Measurements from ENCODE around the gene MTG2. TPM values are rescaled to one million over a fixed set of nuclear protein-coding genes. Genes with fewer than 3 reads are reported as not detected.

The MTG2 gene
- polyA plus RNA-seq, 1 of the 3 experiments (the other 2 are of a cell fraction), result 42.9 TPM

DNA sequence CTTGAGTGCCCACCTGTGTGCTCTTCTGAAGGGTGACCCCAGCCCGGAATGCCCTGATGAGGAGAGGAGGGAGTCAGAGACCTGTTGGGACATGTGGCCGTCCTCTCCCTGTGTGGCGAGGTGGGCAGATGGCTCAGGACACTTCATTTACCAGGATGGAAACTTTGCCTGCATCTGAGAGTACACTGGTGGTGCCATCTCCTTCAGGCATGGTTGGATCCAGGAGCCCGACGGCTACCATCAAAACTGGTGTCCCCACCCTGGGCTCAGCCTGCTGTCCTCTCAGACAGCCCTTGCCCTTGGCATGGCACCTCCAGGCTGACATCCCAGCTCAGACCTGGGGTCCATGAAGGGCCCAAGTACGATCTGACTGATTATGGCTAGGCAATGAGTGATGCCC lies 48.5 kb downstream of the MTG2 start:
- CTCF ChIA-PET, result no interaction called here

More for the DNA sequence above, 48.5 kb downstream of the MTG2 start:
- TF ChIP-seq MEF2A (IDR thresholded peaks at IDR 0.05; ENCODE audit: borderline replicate concordance, low read depth), result no peak
- TF ChIP-seq GATA2 (CRISPR knock-in tag; IDR thresholded peaks at IDR 0.05), result no peak
- TF ChIP-seq CHD2 (IDR thresholded peaks at IDR 0.05; ENCODE audit: low read length, partially characterized antibody), result no peak
- no peak for TF ChIP-seq FOXM1 (IDR thresholded peaks at IDR 0.05; ENCODE audit: low read depth)
- no peak for TF ChIP-seq SIN3A (IDR thresholded peaks at IDR 0.05; ENCODE audit: borderline replicate concordance, low read depth, low read length)
- no peak for TF ChIP-seq PBX3 (IDR thresholded peaks at IDR 0.05)
- no peak for TF ChIP-seq FOSL2 (IDR thresholded peaks at IDR 0.05; ENCODE audit: borderline replicate concordance, low read depth)
- no peak for TF ChIP-seq RXRA (IDR thresholded peaks at IDR 0.05; ENCODE audit: borderline replicate concordance, low read depth)
- no peak for TF ChIP-seq RFX5 (IDR thresholded peaks at IDR 0.05; ENCODE audit: low read length)
- no peak for TF ChIP-seq TAF1 (IDR thresholded peaks at IDR 0.05; ENCODE audit: borderline replicate concordance, low read depth, low read length)
- TF ChIP-seq GABPA (IDR thresholded peaks at IDR 0.05; ENCODE audit: low read depth), result no peak
- no peak for TF ChIP-seq EZH2phosphoT487 (IDR thresholded peaks at IDR 0.05; ENCODE audit: borderline replicate concordance, low read depth)
- TF ChIP-seq, protein P1, sequence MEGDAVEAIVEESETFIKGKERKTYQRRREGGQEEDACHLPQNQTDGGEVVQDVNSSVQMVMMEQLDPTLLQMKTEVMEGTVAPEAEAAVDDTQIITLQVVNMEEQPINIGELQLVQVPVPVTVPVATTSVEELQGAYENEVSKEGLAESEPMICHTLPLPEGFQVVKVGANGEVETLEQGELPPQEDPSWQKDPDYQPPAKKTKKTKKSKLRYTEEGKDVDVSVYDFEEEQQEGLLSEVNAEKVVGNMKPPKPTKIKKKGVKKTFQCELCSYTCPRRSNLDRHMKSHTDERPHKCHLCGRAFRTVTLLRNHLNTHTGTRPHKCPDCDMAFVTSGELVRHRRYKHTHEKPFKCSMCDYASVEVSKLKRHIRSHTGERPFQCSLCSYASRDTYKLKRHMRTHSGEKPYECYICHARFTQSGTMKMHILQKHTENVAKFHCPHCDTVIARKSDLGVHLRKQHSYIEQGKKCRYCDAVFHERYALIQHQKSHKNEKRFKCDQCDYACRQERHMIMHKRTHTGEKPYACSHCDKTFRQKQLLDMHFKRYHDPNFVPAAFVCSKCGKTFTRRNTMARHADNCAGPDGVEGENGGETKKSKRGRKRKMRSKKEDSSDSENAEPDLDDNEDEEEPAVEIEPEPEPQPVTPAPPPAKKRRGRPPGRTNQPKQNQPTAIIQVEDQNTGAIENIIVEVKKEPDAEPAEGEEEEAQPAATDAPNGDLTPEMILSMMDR (IDR thresholded peaks at IDR 0.05), result no peak
- no peak for TF ChIP-seq POLR2AphosphoS5 (IDR thresholded peaks at IDR 0.05; ENCODE audit: low read depth, low read length)
- no peak for TF ChIP-seq USF2 (IDR thresholded peaks at IDR 0.05; ENCODE audit: borderline replicate concordance, low read depth, low read length)
- TF ChIP-seq RAD21 (IDR thresholded peaks at IDR 0.05; ENCODE audit: low read length), result no peak
- no peak for TF ChIP-seq NFIC (IDR thresholded peaks at IDR 0.05; ENCODE audit: borderline replicate concordance)
- TF ChIP-seq MAX (IDR thresholded peaks at IDR 0.05; ENCODE audit: low read depth), result no peak
- Histone ChIP-seq H3K9ac (no peak overlapping the region), H3K9me3 (no peaks in the 10 kb centered on the region), H3K4me1 (ENCODE audit: control insufficient read depth in 1 of 2, insufficient read depth in 2 of 2, low read depth in 1 of 2, low read length in 1 of 2) (peaks cover 0 to 38% of the 10 kb centered on the region in 2 experiments; a peak in 1 of 4 replicates), H3K4me2 (no peak overlapping the region), H3K4me3 (ENCODE audit: low read depth in 2 of 2, low read length in 1 of 2) (no peak overlapping the region), H3K36me3 (replicated peaks in 1 of 2; ENCODE audit: control insufficient read depth in 1 of 2, insufficient read depth in 2 of 2, low read length in 1 of 2) (no peaks in the 10 kb centered on the region), H4K20me1 (ENCODE audit: insufficient read depth) (no peaks in the 10 kb centered on the region), H3K27ac (ENCODE audit: low read depth in 2 of 2, low read length in 1 of 2) (no peak overlapping the region), H3K27me3 (ENCODE audit: insufficient read depth) (no peaks in the 10 kb centered on the region), H3K9me2 (no peaks in the 10 kb centered on the region), H3K79me2 (ENCODE audit: insufficient read depth) (no peaks in the 10 kb centered on the region), H2AFZ (ENCODE audit: low read depth) (no peak overlapping the region), H3F3A (replicated peaks; ENCODE audit: insufficient read depth) (peaks cover 7% of the 10 kb centered on the region)
- POLR2A ChIA-PET, result no interaction called here
- DNase-seq, result no peak
- no CpG with 5 or more reads among the region's 6 CpGs for WGBS (ENCODE audit: low lambda C conversion rate)
